Measurements from ENCODE around the gene TRAF7. TPM values are rescaled to one million over a fixed set of nuclear protein-coding genes. Genes with fewer than 3 reads are reported as not detected.

Gene TRAF7
- total RNA-seq, 1 donor from 2014 or later = 35.7 TPM

Small RNAs within 50 kb of the gene (microRNA-seq; reads per million reads assigned to microRNA genes)
- gene MIR3180-5 (not detected), gene MIR4516 (not detected), gene MIR6511B1 (not detected)

Other genes starting within 250 kb of the TRAF7 start
- gene HS3ST6, start 237.4 kb upstream of the TRAF7 start, total RNA-seq = not detected
- 39.2 TPM for gene MSRB1, start 212.6 kb upstream of the TRAF7 start, total RNA-seq
- 202 TPM for gene RPL3L, start 201.1 kb upstream of the TRAF7 start, total RNA-seq
- 390 TPM for gene NDUFB10, start 196.2 kb upstream of the TRAF7 start, total RNA-seq
- gene RPS2, start 191.0 kb upstream of the TRAF7 start, total RNA-seq = 702 TPM
- not detected for gene RNF151, start 188.9 kb upstream of the TRAF7 start, total RNA-seq
- gene TBL3, start 183.7 kb upstream of the TRAF7 start, total RNA-seq = 18.3 TPM
- gene NOXO1, start 174.3 kb upstream of the TRAF7 start, total RNA-seq = not detected
- gene GFER, start 171.6 kb upstream of the TRAF7 start, total RNA-seq = 25.5 TPM
- 1.8 TPM for gene SYNGR3, start 165.8 kb upstream of the TRAF7 start, total RNA-seq
- gene ZNF598, start 146.0 kb upstream of the TRAF7 start, total RNA-seq = 21.9 TPM
- not detected for gene NPW, start 136.0 kb upstream of the TRAF7 start, total RNA-seq
- 183 TPM for gene NHERF2, start 128.9 kb upstream of the TRAF7 start, total RNA-seq
- gene NTHL1, start 107.9 kb upstream of the TRAF7 start, total RNA-seq = 10.4 TPM
- 73.3 TPM for gene TSC2, start 107.8 kb upstream of the TRAF7 start, total RNA-seq
- gene PKD1, start 19.9 kb upstream of the TRAF7 start, total RNA-seq = 178 TPM
- gene RAB26, start 7.2 kb upstream of the TRAF7 start, total RNA-seq = 2.2 TPM
- gene CASKIN1, start 40.8 kb downstream of the TRAF7 start, total RNA-seq = 1.2 TPM
- gene MLST8, start 49.7 kb downstream of the TRAF7 start, total RNA-seq = 26.3 TPM
- 7.0 TPM for gene BRICD5, start 55.1 kb downstream of the TRAF7 start, total RNA-seq
- 23.4 TPM for gene PGP, start 59.1 kb downstream of the TRAF7 start, total RNA-seq
- gene E4F1, start 67.8 kb downstream of the TRAF7 start, total RNA-seq = 13.7 TPM
- 0.57 TPM for gene DNASE1L2, start 80.7 kb downstream of the TRAF7 start, total RNA-seq
- gene ECI1, start 95.8 kb downstream of the TRAF7 start, total RNA-seq = 139 TPM
- 106 TPM for gene RNPS1, start 112.3 kb downstream of the TRAF7 start, total RNA-seq
- 13.6 TPM for gene ABCA3, start 184.9 kb downstream of the TRAF7 start, total RNA-seq